Measurements from ENCODE around the gene TBC1D17. TPM values are rescaled to one million over a fixed set of nuclear protein-coding genes. Genes with fewer than 3 reads are reported as not detected.

TBC1D17 gene
- total and polyA plus RNA-seq, 4 donors: 11.3 to 27.9 (median 17.2) TPM

GRCh38 chr19:49937750-49938381, 60.4 kb downstream of the TBC1D17 start:
- Histone ChIP-seq H3K27me3 (ENCODE audit: control insufficient read depth in 4 of 4, insufficient read depth in 4 of 4, low read length in 3 of 4) (no peaks in the 10 kb centered on the region), H3K36me3 (ENCODE audit: control insufficient read depth in 4 of 4, insufficient read depth in 3 of 4, low read depth in 1 of 4, low read length in 3 of 4) (peaks cover 0 to 1% (median 1%) of the 10 kb centered on the region in 4 donors), H3K4me1 (ENCODE audit: control insufficient read depth in 4 of 4, insufficient read depth in 4 of 4, low read length in 3 of 4) (peaks cover 0 to 10% (median 6%) of the 10 kb centered on the region in 4 donors), H3K4me3 (ENCODE audit: low read depth in 1 of 3, low read length in 3 of 3) (no peak overlapping the region), H3K9ac (ENCODE audit: low read depth in 1 of 2, low read length in 2 of 2) (no peak overlapping the region), H3K27ac (ENCODE audit: low read depth in 1 of 2, low read length in 2 of 2) (no peak overlapping the region), H3K9me3 (ENCODE audit: control insufficient read depth in 4 of 4, low read length in 3 of 4) (no peaks in the 10 kb centered on the region)
- 19% methylated on average over 35 of the region's 35 CpGs for WGBS
- TF ChIP-seq SP1 (IDR thresholded peaks at IDR 0.05): no peak
- TF ChIP-seq GABPA (IDR thresholded peaks at IDR 0.05 in 1 of 2, conservative IDR thresholded peaks at IDR 0.05 in 1 of 2): no peak
- TF ChIP-seq NR2F2 (IDR thresholded peaks at IDR 0.05): no peak
- no peak for TF ChIP-seq RXRA (IDR thresholded peaks at IDR 0.05)
- TF ChIP-seq YY1 (IDR thresholded peaks at IDR 0.05): no peak
- TF ChIP-seq JUND (IDR thresholded peaks at IDR 0.05): no peak
- TF ChIP-seq, protein P1, sequence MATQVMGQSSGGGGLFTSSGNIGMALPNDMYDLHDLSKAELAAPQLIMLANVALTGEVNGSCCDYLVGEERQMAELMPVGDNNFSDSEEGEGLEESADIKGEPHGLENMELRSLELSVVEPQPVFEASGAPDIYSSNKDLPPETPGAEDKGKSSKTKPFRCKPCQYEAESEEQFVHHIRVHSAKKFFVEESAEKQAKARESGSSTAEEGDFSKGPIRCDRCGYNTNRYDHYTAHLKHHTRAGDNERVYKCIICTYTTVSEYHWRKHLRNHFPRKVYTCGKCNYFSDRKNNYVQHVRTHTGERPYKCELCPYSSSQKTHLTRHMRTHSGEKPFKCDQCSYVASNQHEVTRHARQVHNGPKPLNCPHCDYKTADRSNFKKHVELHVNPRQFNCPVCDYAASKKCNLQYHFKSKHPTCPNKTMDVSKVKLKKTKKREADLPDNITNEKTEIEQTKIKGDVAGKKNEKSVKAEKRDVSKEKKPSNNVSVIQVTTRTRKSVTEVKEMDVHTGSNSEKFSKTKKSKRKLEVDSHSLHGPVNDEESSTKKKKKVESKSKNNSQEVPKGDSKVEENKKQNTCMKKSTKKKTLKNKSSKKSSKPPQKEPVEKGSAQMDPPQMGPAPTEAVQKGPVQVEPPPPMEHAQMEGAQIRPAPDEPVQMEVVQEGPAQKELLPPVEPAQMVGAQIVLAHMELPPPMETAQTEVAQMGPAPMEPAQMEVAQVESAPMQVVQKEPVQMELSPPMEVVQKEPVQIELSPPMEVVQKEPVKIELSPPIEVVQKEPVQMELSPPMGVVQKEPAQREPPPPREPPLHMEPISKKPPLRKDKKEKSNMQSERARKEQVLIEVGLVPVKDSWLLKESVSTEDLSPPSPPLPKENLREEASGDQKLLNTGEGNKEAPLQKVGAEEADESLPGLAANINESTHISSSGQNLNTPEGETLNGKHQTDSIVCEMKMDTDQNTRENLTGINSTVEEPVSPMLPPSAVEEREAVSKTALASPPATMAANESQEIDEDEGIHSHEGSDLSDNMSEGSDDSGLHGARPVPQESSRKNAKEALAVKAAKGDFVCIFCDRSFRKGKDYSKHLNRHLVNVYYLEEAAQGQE (IDR thresholded peaks at IDR 0.05): peak; percentile 52
- TF ChIP-seq, protein P2, sequence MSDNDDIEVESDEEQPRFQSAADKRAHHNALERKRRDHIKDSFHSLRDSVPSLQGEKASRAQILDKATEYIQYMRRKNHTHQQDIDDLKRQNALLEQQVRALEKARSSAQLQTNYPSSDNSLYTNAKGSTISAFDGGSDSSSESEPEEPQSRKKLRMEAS (IDR thresholded peaks at IDR 0.05): no peak
- no peak for TF ChIP-seq TAF1 (conservative IDR thresholded peaks at IDR 0.05)
- peak; percentile 94 to 95 for TF ChIP-seq RAD21 (IDR thresholded peaks at IDR 0.05)
- no peak for TF ChIP-seq ZBTB33 (IDR thresholded peaks at IDR 0.05)
- TF ChIP-seq FOXA2 (IDR thresholded peaks at IDR 0.05): no peak
- TF ChIP-seq, protein P3, sequence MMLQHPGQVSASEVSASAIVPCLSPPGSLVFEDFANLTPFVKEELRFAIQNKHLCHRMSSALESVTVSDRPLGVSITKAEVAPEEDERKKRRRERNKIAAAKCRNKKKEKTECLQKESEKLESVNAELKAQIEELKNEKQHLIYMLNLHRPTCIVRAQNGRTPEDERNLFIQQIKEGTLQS (IDR thresholded peaks at IDR 0.05): no peak
- TF ChIP-seq, protein P4, sequence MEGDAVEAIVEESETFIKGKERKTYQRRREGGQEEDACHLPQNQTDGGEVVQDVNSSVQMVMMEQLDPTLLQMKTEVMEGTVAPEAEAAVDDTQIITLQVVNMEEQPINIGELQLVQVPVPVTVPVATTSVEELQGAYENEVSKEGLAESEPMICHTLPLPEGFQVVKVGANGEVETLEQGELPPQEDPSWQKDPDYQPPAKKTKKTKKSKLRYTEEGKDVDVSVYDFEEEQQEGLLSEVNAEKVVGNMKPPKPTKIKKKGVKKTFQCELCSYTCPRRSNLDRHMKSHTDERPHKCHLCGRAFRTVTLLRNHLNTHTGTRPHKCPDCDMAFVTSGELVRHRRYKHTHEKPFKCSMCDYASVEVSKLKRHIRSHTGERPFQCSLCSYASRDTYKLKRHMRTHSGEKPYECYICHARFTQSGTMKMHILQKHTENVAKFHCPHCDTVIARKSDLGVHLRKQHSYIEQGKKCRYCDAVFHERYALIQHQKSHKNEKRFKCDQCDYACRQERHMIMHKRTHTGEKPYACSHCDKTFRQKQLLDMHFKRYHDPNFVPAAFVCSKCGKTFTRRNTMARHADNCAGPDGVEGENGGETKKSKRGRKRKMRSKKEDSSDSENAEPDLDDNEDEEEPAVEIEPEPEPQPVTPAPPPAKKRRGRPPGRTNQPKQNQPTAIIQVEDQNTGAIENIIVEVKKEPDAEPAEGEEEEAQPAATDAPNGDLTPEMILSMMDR (IDR thresholded peaks at IDR 0.05; ENCODE audit: low read depth, low read length, missing input control): peak; percentile 93
- no peak for TF ChIP-seq HNF4G (IDR thresholded peaks at IDR 0.05)
- TF ChIP-seq HNF4A (conservative IDR thresholded peaks at IDR 0.05): no peak
- DNase-seq (ENCODE audit: low spot score): peak; percentile 89

Small RNA genes lying within 50 kb of the gene (small RNA-seq; reads per million reads assigned to genes)
- gene MIR4749: not detected

Other genes starting within 250 kb of the TBC1D17 start
- gene RRAS, start 237.6 kb upstream of the TBC1D17 start, total RNA-seq: 1 to 10 TPM; 4.1 to 5.7 TPM
- gene RRAS, start 237.6 kb upstream of the TBC1D17 start, polyA plus RNA-seq: 10 to 100 TPM; 16.5 to 18.5 TPM
- 10 to 100 TPM in 1 of 2 donors, 1 to 10 TPM in 1; 9.2 to 10.6 TPM for gene SCAF1, start 235.5 kb upstream of the TBC1D17 start, total RNA-seq
- 10 to 100 TPM in 1 of 2 donors, 1 to 10 TPM in 1; 4.6 to 17.6 TPM for gene SCAF1, start 235.5 kb upstream of the TBC1D17 start, polyA plus RNA-seq
- 10 to 100 TPM; 24.4 to 31.7 TPM for gene IRF3, start 211.8 kb upstream of the TBC1D17 start, total RNA-seq
- 10 to 100 TPM; 18.2 to 33.6 TPM for gene IRF3, start 211.8 kb upstream of the TBC1D17 start, polyA plus RNA-seq
- gene BCL2L12, start 211.8 kb upstream of the TBC1D17 start, total RNA-seq: 1 to 10 TPM; 1.6 to 6.3 TPM
- gene BCL2L12, start 211.8 kb upstream of the TBC1D17 start, polyA plus RNA-seq: 10 to 100 TPM in 1 of 2 donors, 1 to 10 TPM in 1; 7.2 to 15.7 TPM
- gene PRMT1, start 200.4 kb upstream of the TBC1D17 start, total RNA-seq: 10 to 100 TPM; 61.6 to 67.2 TPM
- gene PRMT1, start 200.4 kb upstream of the TBC1D17 start, polyA plus RNA-seq: 10 to 100 TPM; 35.1 to 46.0 TPM
- gene ADM5, start 188.1 kb upstream of the TBC1D17 start, total RNA-seq: under 1 TPM; 0.28 to 0.84 TPM
- gene ADM5, start 188.1 kb upstream of the TBC1D17 start, polyA plus RNA-seq: under 1 TPM; 0.11 to 0.23 TPM
- under 1 TPM; 0.37 to 0.50 TPM for gene CPT1C, start 186.6 kb upstream of the TBC1D17 start, total RNA-seq
- under 1 TPM; 0.67 to 0.75 TPM for gene CPT1C, start 186.6 kb upstream of the TBC1D17 start, polyA plus RNA-seq
- gene TSKS, start 114.4 kb upstream of the TBC1D17 start, total RNA-seq: under 1 TPM; 0.08 to 0.61 TPM
- under 1 TPM in 1 of 2 donors, not detected in 1; 0.07 TPM for gene TSKS, start 114.4 kb upstream of the TBC1D17 start, polyA plus RNA-seq
- gene AP2A1, start 110.7 kb upstream of the TBC1D17 start, total RNA-seq: 100 to 1,000 TPM in 1 of 2 donors, 10 to 100 TPM in 1; 58.0 to 123 TPM
- 10 to 100 TPM; 20.1 to 57.0 TPM for gene AP2A1, start 110.7 kb upstream of the TBC1D17 start, polyA plus RNA-seq
- 10 to 100 TPM in 1 of 2 donors, 1 to 10 TPM in 1; 3.8 to 12.5 TPM for gene FUZ, start 64.4 kb upstream of the TBC1D17 start, total RNA-seq
- 1 to 10 TPM; 6.4 to 7.6 TPM for gene FUZ, start 64.4 kb upstream of the TBC1D17 start, polyA plus RNA-seq
- gene MED25, start 59.4 kb upstream of the TBC1D17 start, total RNA-seq: 10 to 100 TPM in 1 of 2 donors, 1 to 10 TPM in 1; 7.6 to 24.1 TPM
- gene MED25, start 59.4 kb upstream of the TBC1D17 start, polyA plus RNA-seq: 10 to 100 TPM in 1 of 2 donors, 1 to 10 TPM in 1; 4.7 to 11.5 TPM
- 10 to 100 TPM; 38.0 to 40.7 TPM for gene PTOV1, start 26.5 kb upstream of the TBC1D17 start, total RNA-seq
- gene PTOV1, start 26.5 kb upstream of the TBC1D17 start, polyA plus RNA-seq: 10 to 100 TPM; 41.9 to 52.3 TPM
- gene PNKP, start 10.1 kb upstream of the TBC1D17 start, total RNA-seq: 10 to 100 TPM; 17.3 to 30.9 TPM
- 10 to 100 TPM; 18.5 to 21.1 TPM for gene PNKP, start 10.1 kb upstream of the TBC1D17 start, polyA plus RNA-seq
- 10 to 100 TPM in 1 of 2 donors, 1 to 10 TPM in 1; 6.8 to 10.3 TPM for gene AKT1S1, start 347 bp upstream of the TBC1D17 start, total RNA-seq
- gene AKT1S1, start 347 bp upstream of the TBC1D17 start, polyA plus RNA-seq: 10 to 100 TPM; 15.4 to 43.9 TPM
- under 1 TPM; 0.08 to 0.75 TPM for gene IL4I1, start 19.2 kb downstream of the TBC1D17 start, total RNA-seq
- under 1 TPM; 0.17 to 0.30 TPM for gene IL4I1, start 19.2 kb downstream of the TBC1D17 start, polyA plus RNA-seq
- gene ATF5, start 51.5 kb downstream of the TBC1D17 start, total RNA-seq: 100 to 1,000 TPM in 1 of 2 donors, 10 to 100 TPM in 1; 42.3 to 143 TPM
- 1,000 to 10,000 TPM in 1 of 2 donors, 100 to 1,000 TPM in 1; 550 to 2,086 TPM for gene ATF5, start 51.5 kb downstream of the TBC1D17 start, polyA plus RNA-seq
- 10 to 100 TPM; 14.2 to 19.8 TPM for gene NUP62, start 51.8 kb downstream of the TBC1D17 start, total RNA-seq
- gene NUP62, start 51.8 kb downstream of the TBC1D17 start, polyA plus RNA-seq: 10 to 100 TPM; 16.7 to 19.6 TPM
- gene SIGLEC11, start 83.5 kb downstream of the TBC1D17 start, total RNA-seq: 1 to 10 TPM; 4.4 to 8.9 TPM
- gene SIGLEC11, start 83.5 kb downstream of the TBC1D17 start, polyA plus RNA-seq: 1 to 10 TPM in 1 of 2 donors, under 1 TPM in 1; 0.49 to 2.1 TPM
- gene VRK3, start 147.7 kb downstream of the TBC1D17 start, total RNA-seq: 10 to 100 TPM; 16.2 to 23.0 TPM
- 10 to 100 TPM; 17.7 to 23.6 TPM for gene VRK3, start 147.7 kb downstream of the TBC1D17 start, polyA plus RNA-seq
- 1 to 10 TPM; 3.6 to 4.0 TPM for gene ZNF473, start 148.3 kb downstream of the TBC1D17 start, total RNA-seq
- 1 to 10 TPM in 1 of 2 donors, under 1 TPM in 1; 0.92 to 1.9 TPM for gene ZNF473, start 148.3 kb downstream of the TBC1D17 start, polyA plus RNA-seq